Keratinocyte (primary cell): ENCODE results near the gene GHITM.

ENCODE experiments used
- CTCF ChIP-seq, 3 experiments: IDR thresholded peaks in 1 of 3; conservative IDR thresholded peaks in 1 of 3; optimal IDR thresholded peaks in 1 of 3; 2 replicates in 2 of 3; 3 replicates in 1 of 3; pipeline versions ENCODE3 to v1.5.1; 2011; ENCODE audit warnings: low read length in 3 of 3, mild to moderate bottlenecking in 3 of 3, moderate library complexity in 2 of 3, control low read depth in 1 of 3, inconsistent platforms in 1 of 3; ENCODE audit not compliant: insufficient read depth in 2 of 3; ENCODE audit errors: extremely low read depth in 1 of 3
- EZH2 ChIP-seq: IDR thresholded peaks from one replicate; pipeline ENCODE4 v1.6.1; 2012; ENCODE audit warnings: inconsistent platforms, mild to moderate bottlenecking, low read length, moderate library complexity

- TF ChIP-seq CTCF (optimal IDR thresholded peaks at IDR 0.05 in 1 of 3, IDR thresholded peaks at IDR 0.05 in 1 of 3, conservative IDR thresholded peaks at IDR 0.05 in 1 of 3; ENCODE audit: extremely low read depth in 1 of 3, insufficient read depth in 2 of 3, low read length in 3 of 3) = no peak
- no peak for TF ChIP-seq EZH2
Measured at GRCh38 chr10:84147347-84147746, 8.0 kb downstream of the GHITM start.
